Activated CD4-positive, alpha-beta T cell treated with anti-CD3 and anti-CD28 coated beads for 4 hours (primary cell): ENCODE data around the gene SMIM44.
A peak's percentile ranks its signal among the peaks of the same experiment; 100 is the strongest.
"Not testable (repeated sequence)": the region's sequence is repeated elsewhere in the genome, so short reads cannot be mapped to it uniquely, and the experiment has no call there.

ENCODE experiments used
- DNase-seq, 2 donors: peaks; one replicate each; pipeline ENCODE4 v3.0.0-alpha.2; 2020

Gene SMIM44

DNA sequence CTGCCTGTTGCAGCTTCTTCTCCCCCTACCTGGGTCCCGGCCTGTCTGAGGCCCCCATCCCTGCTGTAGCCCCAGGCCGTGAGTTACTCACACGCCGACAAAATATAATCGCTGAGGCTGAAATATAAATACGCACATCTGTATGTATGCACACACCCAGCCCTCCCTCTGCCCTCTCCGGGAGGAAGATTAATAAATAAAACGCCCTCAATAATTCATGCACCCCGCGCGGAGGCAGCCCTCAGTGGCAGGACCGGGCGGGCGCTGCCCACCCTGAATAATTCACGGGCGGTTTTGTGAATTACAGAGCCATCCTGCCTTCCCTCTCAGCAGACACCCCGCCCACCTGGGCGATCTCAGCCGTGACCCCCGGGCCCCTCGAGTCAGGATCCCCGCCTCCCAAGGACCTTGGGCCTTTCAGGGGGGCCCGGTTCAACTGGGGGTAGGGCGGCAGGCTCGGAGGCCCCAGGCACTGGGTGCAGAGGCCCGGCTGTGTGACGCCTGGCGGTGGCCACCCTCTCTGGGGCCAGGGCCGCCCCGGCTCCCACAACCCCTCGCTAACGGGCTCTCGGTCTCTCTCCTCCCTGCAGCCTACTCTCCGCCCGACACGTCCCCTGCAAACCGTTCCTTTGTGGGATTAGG, 27.2 kb downstream of the SMIM44 start:
- DNase-seq = no peak

DNA sequence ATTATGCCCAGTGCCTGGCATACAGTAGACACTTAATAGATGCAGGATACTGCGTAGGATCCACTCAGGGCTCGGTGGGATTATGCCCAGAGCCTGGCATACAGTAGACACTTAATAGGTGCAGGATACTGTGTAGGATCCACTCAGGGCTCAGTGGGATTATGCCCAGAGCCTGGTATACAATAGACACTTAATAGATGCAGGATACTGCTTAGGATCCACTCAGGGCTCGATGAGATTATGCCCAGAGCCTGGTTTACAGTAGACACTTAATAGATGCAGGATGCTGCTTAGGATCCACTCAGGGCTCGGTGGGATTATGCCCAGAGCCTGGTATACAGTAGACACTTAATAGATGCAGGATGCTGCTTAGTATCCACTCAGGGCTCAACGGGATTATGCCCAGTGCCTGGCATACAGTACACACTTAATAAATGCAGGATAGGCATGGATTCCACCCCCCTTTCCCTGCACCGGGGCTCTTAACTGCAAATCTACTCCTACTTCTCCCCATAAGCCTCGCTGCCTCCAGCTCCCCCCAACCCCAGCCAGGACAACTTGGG, 27.8 kb downstream of the SMIM44 start:
- no peak for DNase-seq

GRCh38 chr19:3454656-3455392, 28.4 kb downstream of the SMIM44 start:
- no peak for DNase-seq

DNA sequence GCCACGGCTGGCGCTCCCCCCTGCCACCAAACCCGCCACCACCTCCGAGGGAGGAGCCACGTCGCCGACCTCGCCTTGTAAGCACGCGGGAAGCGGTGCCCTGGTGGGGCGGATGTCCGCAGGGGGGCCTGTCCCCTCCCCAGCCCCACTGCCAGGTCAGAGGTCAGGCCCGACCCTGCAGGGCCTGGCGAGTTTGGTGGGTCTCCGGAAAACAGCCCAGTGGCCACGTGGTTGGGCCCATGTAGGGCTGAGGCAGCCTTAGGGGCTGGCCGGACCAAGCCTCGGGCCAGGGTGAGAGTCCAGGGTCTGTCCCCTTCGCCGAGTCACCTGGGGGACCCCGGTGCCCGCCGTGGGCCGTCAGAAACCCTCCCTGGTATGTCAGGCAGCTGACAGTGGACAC, 29.4 kb downstream of the SMIM44 start:
- no peak for DNase-seq

- not testable (repeated sequence) for DNase-seq
Measured at GRCh38 chr19:3452942-3453214, 30.4 kb downstream of the SMIM44 start.

- DNase-seq = no peak
Measured at GRCh38 chr19:3452171-3452941, 30.9 kb downstream of the SMIM44 start.

DNA sequence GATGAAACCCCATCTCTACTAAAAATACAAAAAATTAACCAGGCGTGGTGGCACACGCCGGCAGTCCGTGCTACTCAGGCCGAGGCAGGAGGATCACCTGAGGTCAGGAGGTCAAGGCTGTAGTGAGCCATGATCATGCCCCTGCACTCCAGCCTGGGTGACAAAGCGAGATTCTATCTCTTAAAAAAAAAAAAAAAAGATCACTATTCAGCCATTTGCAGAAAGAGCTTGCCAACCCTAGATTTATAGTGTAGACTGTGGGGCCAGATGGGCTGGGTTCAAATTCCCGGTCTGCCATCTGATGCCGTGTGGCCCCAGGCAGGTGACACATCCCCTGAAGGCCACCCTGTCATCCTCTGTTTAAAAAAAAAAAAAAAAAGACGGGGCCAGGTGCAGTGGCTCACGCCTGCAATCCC, 31.8 kb downstream of the SMIM44 start:
- no peak for DNase-seq

DNA sequence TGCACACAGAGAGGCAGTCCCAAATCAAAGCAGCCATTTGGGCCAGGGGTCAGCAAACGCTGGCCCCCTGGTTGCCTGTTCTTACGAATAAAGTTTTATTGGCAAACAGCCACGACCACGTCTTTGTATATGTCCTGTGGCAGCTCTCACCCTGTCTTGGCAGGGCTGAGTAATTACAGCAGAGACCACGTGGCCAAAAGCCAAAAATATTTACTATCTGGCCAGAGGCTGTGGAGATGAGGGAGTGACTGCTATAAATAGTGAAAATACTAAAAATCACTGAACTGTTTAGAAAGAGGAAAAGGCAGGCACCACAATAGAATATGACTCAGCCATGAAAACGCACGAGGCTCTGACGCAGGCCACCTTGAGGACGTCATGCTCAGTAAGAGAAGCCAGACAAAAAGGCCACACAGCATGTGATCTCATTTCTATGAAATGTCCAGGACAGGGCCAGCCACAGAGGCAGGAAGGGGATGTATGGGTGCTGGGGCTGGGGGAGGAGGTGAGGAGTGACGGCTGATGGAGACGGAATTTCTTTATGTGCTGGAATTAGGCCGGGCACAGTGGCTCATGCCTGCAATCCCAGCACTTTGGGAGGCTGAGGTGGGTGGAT, 32.3 kb downstream of the SMIM44 start:
- no peak for DNase-seq

DNA sequence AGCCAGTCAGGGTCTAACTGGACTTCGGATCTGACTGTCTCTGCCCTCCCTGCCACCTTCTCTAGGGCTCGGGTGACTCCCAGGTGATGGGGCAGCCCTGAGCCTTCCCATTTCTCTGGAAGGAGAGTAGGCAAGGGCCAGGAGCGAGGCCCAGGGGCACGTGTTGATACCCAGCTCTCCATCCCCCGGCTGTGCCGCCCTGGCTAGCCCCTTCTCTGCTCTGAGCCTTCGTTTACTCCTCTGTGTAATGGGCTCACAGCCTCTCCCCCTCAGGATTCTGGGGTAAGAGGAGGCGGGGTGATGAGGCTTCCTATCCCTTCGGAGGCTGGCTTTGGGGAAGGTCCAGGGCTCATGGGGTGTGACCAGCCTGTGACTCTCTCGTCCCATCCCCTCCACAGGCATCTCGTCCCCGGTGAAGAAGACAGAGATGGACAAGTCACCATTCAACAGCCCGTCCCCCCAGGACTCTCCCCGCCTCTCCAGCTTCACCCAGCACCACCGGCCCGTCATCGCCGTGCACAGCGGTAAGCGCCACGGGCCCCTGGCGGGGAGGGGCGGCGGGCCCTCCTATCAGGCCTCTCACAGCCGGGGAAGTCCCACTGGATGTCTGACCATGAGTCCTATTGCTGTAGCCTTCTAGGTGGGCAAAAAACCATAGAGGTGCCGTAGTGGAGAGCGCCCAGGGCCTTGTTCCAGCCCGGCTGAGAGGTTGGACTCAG, 34.5 kb downstream of the SMIM44 start:
- DNase-seq = no peak

- not testable (repeated sequence) for DNase-seq
Measured at GRCh38 chr19:3446657-3447056, 36.6 kb downstream of the SMIM44 start.

GRCh38 chr19:3444695-3445234, 38.5 kb downstream of the SMIM44 start:
- DNase-seq = no peak

DNA sequence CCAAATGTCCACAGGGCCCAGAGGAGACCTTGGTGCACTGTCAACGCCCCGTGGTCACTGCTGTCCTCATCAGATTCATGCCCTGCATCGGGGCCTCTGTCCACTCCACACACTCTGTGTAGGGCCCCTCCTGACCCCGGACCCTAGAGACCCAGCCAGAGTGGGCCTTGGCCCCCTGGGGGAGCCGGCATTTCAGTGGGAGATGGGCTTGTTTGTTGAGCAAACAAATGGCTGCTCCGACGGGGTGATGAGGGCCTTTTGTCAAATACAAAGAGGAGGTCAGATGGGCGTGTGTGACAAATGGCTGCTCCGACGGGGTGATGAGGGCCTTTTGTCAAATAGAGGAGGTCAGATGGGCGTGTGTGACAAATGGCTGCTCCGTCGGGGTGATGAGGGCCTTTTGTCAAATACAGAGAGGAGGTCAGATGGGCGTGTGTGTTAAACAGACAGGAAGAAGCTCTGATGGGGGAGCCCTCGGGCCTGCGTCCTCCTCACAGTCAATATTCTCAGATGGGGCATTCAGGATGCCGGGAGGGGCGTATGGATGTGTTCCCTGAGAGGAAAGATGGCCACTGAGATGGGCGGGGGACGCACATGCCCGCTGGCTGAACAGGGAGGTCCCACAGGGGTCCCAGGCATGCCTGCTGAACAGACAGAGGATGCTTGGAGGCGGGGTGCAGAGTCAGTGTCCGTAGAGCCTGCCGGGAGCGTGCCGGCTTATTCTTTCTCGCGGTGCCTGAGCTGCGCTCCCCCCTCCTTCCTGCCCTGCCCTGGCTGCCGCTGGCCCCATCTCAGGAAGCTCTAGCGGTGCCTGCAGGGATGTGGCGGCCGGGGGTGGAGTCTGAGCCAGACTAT, 39.2 kb downstream of the SMIM44 start:
- no peak for DNase-seq

DNA sequence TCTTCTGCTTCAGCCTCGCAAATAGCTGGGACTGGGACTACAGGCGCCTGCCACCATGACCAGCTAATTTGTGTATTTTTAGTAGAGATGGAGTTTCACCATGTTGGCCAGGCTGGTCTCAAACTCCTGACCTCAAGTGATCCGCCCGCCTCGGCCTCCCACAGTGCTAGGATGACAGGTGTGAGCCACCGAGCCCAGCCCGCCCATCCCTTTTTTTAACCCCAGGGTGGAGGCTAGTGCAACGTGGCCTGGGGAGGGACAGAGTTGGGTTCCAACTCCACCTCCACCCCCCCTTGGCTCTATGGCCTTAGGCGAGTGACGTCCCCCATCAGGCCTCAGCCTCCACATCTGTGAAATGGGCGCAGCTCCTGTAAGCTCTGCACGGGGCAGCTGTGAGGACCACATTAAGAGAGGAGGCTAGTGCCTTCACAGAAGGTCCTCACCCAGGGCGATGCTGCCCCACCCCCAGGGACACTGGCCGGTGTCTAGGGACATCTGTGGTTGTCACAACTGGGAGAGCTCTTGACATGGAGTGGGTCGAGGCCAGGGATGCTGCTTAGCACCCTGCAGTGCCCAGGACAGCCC, 40.7 kb downstream of the SMIM44 start:
- DNase-seq = no peak

DNA sequence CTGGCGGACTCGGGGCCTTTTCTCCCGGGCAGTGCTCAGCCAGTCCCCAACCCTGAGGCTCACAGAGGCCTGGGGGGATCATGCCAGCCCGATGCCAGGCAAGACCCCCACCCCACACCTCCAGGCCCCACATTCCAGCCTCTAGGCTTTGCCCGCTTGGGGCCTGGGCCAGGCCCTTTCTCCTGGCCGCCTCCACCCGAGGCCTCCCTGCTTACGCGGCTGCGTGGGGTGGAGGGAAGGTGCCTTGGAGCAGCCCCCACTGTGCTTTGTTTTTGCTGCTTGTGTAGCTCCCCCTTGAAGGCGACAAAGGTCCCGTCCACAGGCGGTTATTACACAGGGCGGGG, 41.3 kb downstream of the SMIM44 start:
- no peak for DNase-seq

DNA sequence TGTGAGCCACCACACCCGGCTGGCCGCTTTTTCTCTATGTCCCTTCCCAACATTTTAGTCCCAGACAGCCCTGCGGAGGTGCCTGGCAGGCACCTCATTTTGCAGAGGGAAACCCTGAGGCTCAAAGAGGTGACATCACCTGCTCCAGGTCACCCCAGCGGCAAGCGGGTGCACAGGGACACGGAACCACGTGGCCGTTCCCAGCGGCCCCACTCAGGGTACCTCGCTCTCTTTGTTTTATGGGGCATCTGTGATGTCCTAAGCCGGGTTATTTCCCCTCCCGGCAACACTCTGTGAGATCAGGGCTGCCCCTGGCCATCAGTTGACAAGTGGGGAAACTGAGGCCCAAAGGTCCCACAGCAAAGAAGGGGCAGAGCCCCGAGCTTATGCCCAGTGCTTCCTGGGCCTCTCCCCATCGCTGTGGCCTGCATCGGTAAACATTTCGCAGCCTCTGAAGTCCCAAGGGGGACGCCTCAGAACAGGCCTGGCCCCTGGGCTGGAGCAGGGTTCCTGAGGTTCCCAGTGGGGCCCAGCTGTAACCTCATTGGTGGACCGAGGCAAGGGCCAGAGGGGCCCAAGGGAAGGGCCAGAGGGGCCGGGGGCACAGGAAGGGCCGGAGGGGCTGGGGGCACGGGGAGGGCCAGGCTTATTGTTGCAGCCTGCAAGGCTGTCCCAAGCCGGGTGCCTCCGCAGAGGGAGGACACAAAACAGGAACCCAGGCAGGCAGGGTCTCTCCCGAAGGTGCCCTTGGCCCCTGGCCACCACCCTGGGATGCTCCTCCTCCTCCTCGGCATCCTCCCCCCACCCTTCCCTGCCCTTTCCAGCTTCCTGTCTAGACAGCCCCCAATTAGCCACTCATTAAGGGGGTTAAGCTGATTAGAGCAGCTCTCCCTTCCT, 41.9 kb downstream of the SMIM44 start:
- DNase-seq = no peak

DNA sequence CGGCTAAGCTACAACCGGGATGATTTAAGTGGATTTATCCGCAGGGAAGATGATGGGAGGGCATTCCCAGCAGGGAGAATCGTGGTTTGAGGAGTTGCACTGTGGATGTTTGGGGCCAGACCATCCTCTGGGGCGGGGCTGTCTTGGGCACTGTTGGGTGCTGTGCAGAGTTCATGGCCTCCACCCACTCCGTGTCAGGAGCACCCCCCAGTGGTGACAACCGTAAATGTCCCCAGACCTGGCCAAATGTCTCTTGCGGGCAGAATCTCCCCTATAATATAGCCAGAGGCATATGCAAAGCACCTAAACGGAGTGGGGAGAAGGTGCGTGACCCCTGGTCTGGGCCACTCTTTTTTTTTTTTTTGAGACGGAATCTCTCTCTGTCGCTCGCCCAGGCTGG, 43.2 kb downstream of the SMIM44 start:
- peak; percentile 49 to 64 for DNase-seq

GRCh38 chr19:3434630-3435553, 48.3 kb downstream of the SMIM44 start:
- peak; percentile 94 to 96 for DNase-seq

GRCh38 chr19:3433805-3434540, 49.3 kb downstream of the SMIM44 start:
- no peak for DNase-seq
